Neural progenitor cell (in vitro differentiated cells): ENCODE measurements around the gene MSH2. TPM values are rescaled to one million over a fixed set of nuclear protein-coding genes. Genes with fewer than 3 reads are reported as not detected.
A peak's percentile ranks its signal among the peaks of the same experiment; 100 is the strongest.

Source experiments
- DNase-seq: peaks from one replicate; pipeline ENCODE4 v3.0.0-alpha.2; 2016; ENCODE audit warnings: low spot score
- H2AFZ ChIP-seq: fragments of 200-600 bp; sonication (generic); replicated peaks from 2 replicates; pipeline ENCODE4 v1.6.1; 2016; ENCODE audit warnings: antibody characterized with exemption
- H3F3A ChIP-seq: fragments of 200-600 bp; sonication (generic); 2 replicates; pipeline ENCODE4 v1.6.1; 2016; ENCODE audit warnings: antibody characterized with exemption, low read depth
- H3K27ac ChIP-seq: fragments of 200-600 bp; sonication (generic); 2 replicates; pipeline ENCODE4 v1.5.1; 2016; ENCODE audit warnings: mild to moderate bottlenecking
- H3K27me3 ChIP-seq: fragments of 200-600 bp; sonication (generic); 2 replicates; pipeline ENCODE4 v1.6.1; 2016; ENCODE audit warnings: mild to moderate bottlenecking, moderate library complexity
- H3K36me3 ChIP-seq: fragments of 200-600 bp; sonication (generic); 2 replicates; pipeline ENCODE4 v1.5.1; 2016
- H3K4me1 ChIP-seq: fragments of 200-600 bp; sonication (generic); 2 replicates; pipeline ENCODE4 v1.6.1; 2016; ENCODE audit warnings: mixed run types
- H3K4me2 ChIP-seq: fragments of 200-600 bp; sonication (generic); 2 replicates; pipeline ENCODE4 v1.6.1; 2016
- H3K4me3 ChIP-seq: fragments of 200-600 bp; sonication (generic); 2 replicates; pipeline ENCODE4 v1.5.1; 2016
- H3K79me2 ChIP-seq: fragments of 200-600 bp; sonication (generic); 2 replicates; pipeline ENCODE4 v1.6.1; 2016; ENCODE audit warnings: low read depth
- H3K9ac ChIP-seq: fragments of 200-600 bp; sonication (generic); 2 replicates; pipeline ENCODE4 v1.6.1; 2016
- H3K9me3 ChIP-seq: fragments of 200-600 bp; sonication (generic); 2 replicates; pipeline ENCODE4 v1.5.1; 2016; ENCODE audit warnings: low read depth
- H4K20me1 ChIP-seq: fragments of 200-600 bp; sonication (generic); 2 replicates; pipeline ENCODE4 v1.6.1; 2016; ENCODE audit warnings: low read depth
- H3K27ac Mint-ChIP-seq: 3 replicates; pipeline ENCODE4 v1.8.0; 2021; ENCODE audit warnings: mixed read lengths
- H3K27me3 Mint-ChIP-seq: 2 replicates; pipeline ENCODE4 v1.8.0; 2022; ENCODE audit warnings: low read depth, mild to moderate bottlenecking, inconsistent platforms, moderate library complexity, mixed read lengths; ENCODE audit not compliant: insufficient read depth
- H3K36me3 Mint-ChIP-seq: 3 replicates; pipeline ENCODE4 v1.8.0; 2021; ENCODE audit warnings: mixed read lengths
- H3K4me1 Mint-ChIP-seq: 3 replicates; pipeline ENCODE4 v1.8.0; 2021; ENCODE audit warnings: mixed read lengths
- H3K4me3 Mint-ChIP-seq: 3 replicates; pipeline ENCODE4 v1.8.0; 2021; ENCODE audit warnings: mild to moderate bottlenecking, moderate library complexity, mixed read lengths
- H3K9me3 Mint-ChIP-seq: 3 replicates; pipeline ENCODE4 v1.8.0; 2020; ENCODE audit warnings: mixed read lengths
- EZH2 ChIP-seq: fragments of 200-600 bp; sonication (generic); IDR thresholded peaks from 2 replicates; pipeline ENCODE4 v1.6.1; 2017; ENCODE audit warnings: antibody characterized with exemption, mild to moderate bottlenecking, moderate library complexity
- EZH2phosphoT487 ChIP-seq: fragments of 200-600 bp; sonication (generic); IDR thresholded peaks from 2 replicates; pipeline ENCODE4 v1.6.1; 2017; ENCODE audit warnings: antibody characterized with exemption
- total RNA-seq: library from RNA; depleted of rRNA; stranded (reverse); fragments of >200 nt; gene quantifications from 2 replicates; pipeline ENCODE4 v1.2.3, GENCODE V29; 2015; ENCODE audit warnings: low replicate concordance
- TF ChIP-seq, protein P1 (sequence below): fragments of 200-600 bp; sonication (generic); IDR thresholded peaks from 2 replicates; pipeline ENCODE4 v1.5.1; 2017; ENCODE audit warnings: antibody characterized with exemption, mild to moderate bottlenecking

The MSH2 gene
- total RNA-seq, 1 donor from 2014 or later, result 134 TPM

GRCh38 chr2:47437287-47437686, 34.3 kb downstream of the MSH2 start:
- no peaks in the 10 kb centered on the region for H3K27me3 ChIP-seq
- peaks cover 7% of the 10 kb centered on the region for H3F3A ChIP-seq
- TF ChIP-seq EZH2, result no peak
- TF ChIP-seq, protein P1, sequence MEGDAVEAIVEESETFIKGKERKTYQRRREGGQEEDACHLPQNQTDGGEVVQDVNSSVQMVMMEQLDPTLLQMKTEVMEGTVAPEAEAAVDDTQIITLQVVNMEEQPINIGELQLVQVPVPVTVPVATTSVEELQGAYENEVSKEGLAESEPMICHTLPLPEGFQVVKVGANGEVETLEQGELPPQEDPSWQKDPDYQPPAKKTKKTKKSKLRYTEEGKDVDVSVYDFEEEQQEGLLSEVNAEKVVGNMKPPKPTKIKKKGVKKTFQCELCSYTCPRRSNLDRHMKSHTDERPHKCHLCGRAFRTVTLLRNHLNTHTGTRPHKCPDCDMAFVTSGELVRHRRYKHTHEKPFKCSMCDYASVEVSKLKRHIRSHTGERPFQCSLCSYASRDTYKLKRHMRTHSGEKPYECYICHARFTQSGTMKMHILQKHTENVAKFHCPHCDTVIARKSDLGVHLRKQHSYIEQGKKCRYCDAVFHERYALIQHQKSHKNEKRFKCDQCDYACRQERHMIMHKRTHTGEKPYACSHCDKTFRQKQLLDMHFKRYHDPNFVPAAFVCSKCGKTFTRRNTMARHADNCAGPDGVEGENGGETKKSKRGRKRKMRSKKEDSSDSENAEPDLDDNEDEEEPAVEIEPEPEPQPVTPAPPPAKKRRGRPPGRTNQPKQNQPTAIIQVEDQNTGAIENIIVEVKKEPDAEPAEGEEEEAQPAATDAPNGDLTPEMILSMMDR, result peak; percentile 46
- H3K4me1 ChIP-seq, result no peaks in the 10 kb centered on the region
- no peaks in the 10 kb centered on the region for H4K20me1 ChIP-seq
- Mint-ChIP-seq H3K9me3 (peaks cover 10% of the 10 kb centered on the region), H3K27ac (no peak overlapping the region), H3K27me3 (peaks cover 4% of the 10 kb centered on the region), H3K36me3 (peaks cover 25% of the 10 kb centered on the region), H3K4me3 (no peak overlapping the region), H3K4me1 (no peaks in the 10 kb centered on the region)
- peaks cover 6% of the 10 kb centered on the region for H3K79me2 ChIP-seq
- no peak overlapping the region for H2AFZ ChIP-seq
- no peaks in the 10 kb centered on the region for H3K9me3 ChIP-seq
- peaks cover 6% of the 10 kb centered on the region for H3K36me3 ChIP-seq
- H3K9ac ChIP-seq, result no peak overlapping the region
- no peak overlapping the region for H3K4me3 ChIP-seq
- peak; percentile 31 for DNase-seq
- H3K4me2 ChIP-seq, result no peak overlapping the region
- H3K27ac ChIP-seq, result no peak overlapping the region

DNA sequence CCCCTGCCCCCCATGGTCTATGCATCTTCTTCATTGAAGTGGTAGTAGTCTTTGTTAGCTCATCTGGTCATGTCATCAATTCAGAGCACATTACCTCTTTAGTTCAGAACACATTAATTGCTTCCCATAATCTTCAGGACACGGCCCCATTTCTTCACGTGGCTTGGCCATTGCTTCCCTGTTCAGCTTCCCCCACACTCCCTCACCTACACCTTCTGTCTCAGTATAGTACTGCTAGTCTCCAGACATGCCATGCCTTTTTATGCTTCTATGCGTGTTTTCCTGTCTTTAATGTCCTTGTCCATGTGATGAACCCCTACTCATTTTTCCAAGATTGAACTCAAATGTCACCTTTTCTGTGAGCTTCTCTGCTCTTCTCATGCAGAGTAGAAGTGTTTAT, 35.1 kb downstream of the MSH2 start:
- no peak overlapping the region for H3K4me2 ChIP-seq
- Mint-ChIP-seq H3K9me3 (peaks cover 7% of the 10 kb centered on the region), H3K4me1 (no peaks in the 10 kb centered on the region), H3K36me3 (peaks cover 21% of the 10 kb centered on the region), H3K27ac (no peak overlapping the region), H3K4me3 (no peak overlapping the region), H3K27me3 (peaks cover 4% of the 10 kb centered on the region)
- no peaks in the 10 kb centered on the region for H3K4me1 ChIP-seq
- H3F3A ChIP-seq, result peaks cover 7% of the 10 kb centered on the region
- H3K4me3 ChIP-seq, result no peak overlapping the region
- no peak overlapping the region for H3K27ac ChIP-seq
- no peak for TF ChIP-seq EZH2
- TF ChIP-seq, protein P1, result no peak
- TF ChIP-seq EZH2phosphoT487, result no peak
- no peak overlapping the region for H3K9ac ChIP-seq
- peaks cover 14% of the 10 kb centered on the region for H3K79me2 ChIP-seq
- H2AFZ ChIP-seq, result no peak overlapping the region
- peaks cover 6% of the 10 kb centered on the region for H3K36me3 ChIP-seq
- no peaks in the 10 kb centered on the region for H3K9me3 ChIP-seq
- H3K27me3 ChIP-seq, result no peaks in the 10 kb centered on the region
- no peak for DNase-seq
- H4K20me1 ChIP-seq, result no peaks in the 10 kb centered on the region

- DNase-seq, result no peak
- Histone ChIP-seq H3K4me1 (no peaks in the 10 kb centered on the region), H2AFZ (no peak overlapping the region), H3K9me3 (no peaks in the 10 kb centered on the region), H3K27ac (no peak overlapping the region), H3K27me3 (no peaks in the 10 kb centered on the region), H4K20me1 (no peaks in the 10 kb centered on the region), H3F3A (peaks cover 7% of the 10 kb centered on the region), H3K36me3 (peaks cover 6% of the 10 kb centered on the region), H3K4me2 (no peak overlapping the region), H3K79me2 (peaks cover 14% of the 10 kb centered on the region), H3K4me3 (no peak overlapping the region), H3K9ac (no peak overlapping the region)
- Mint-ChIP-seq H3K4me3 (no peak overlapping the region), H3K36me3 (peaks cover 24% of the 10 kb centered on the region), H3K27ac (no peak overlapping the region), H3K27me3 (peaks cover 4% of the 10 kb centered on the region), H3K9me3 (peaks cover 7% of the 10 kb centered on the region), H3K4me1 (no peaks in the 10 kb centered on the region)
- TF ChIP-seq EZH2phosphoT487, result no peak
- TF ChIP-seq, protein P1, result no peak
- no peak for TF ChIP-seq EZH2
Observed at GRCh38 chr2:47438783-47439182, 35.8 kb downstream of the MSH2 start.

GRCh38 chr2:47451790-47452189, 48.8 kb downstream of the MSH2 start:
- H3K9me3 Mint-ChIP-seq, result no peaks in the 10 kb centered on the region
- no peak overlapping the region for H3K4me3 ChIP-seq
- H3F3A ChIP-seq, result no peaks in the 10 kb centered on the region
- no peak for DNase-seq
- no peaks in the 10 kb centered on the region for H3K4me1 ChIP-seq
- no peaks in the 10 kb centered on the region for H3K27me3 ChIP-seq
- no peaks in the 10 kb centered on the region for H4K20me1 ChIP-seq
- no peak overlapping the region for H3K27ac Mint-ChIP-seq
- H3K4me2 ChIP-seq, result no peak overlapping the region
- H3K9ac ChIP-seq, result no peak overlapping the region
- no peaks in the 10 kb centered on the region for H3K79me2 ChIP-seq
- H3K27me3 Mint-ChIP-seq, result no peaks in the 10 kb centered on the region
- H3K36me3 ChIP-seq, result no peaks in the 10 kb centered on the region
- TF ChIP-seq EZH2 (no peak), EZH2phosphoT487 (no peak)
- TF ChIP-seq, protein P1, result no peak
- no peaks in the 10 kb centered on the region for H3K9me3 ChIP-seq
- H3K4me1 Mint-ChIP-seq, result no peaks in the 10 kb centered on the region
- peaks cover 41% of the 10 kb centered on the region for H3K36me3 Mint-ChIP-seq
- H3K4me3 Mint-ChIP-seq, result no peak overlapping the region
- H3K27ac ChIP-seq, result no peak overlapping the region
- no peak overlapping the region for H2AFZ ChIP-seq
